ENCODE results near the gene INTS1.

DNA sequence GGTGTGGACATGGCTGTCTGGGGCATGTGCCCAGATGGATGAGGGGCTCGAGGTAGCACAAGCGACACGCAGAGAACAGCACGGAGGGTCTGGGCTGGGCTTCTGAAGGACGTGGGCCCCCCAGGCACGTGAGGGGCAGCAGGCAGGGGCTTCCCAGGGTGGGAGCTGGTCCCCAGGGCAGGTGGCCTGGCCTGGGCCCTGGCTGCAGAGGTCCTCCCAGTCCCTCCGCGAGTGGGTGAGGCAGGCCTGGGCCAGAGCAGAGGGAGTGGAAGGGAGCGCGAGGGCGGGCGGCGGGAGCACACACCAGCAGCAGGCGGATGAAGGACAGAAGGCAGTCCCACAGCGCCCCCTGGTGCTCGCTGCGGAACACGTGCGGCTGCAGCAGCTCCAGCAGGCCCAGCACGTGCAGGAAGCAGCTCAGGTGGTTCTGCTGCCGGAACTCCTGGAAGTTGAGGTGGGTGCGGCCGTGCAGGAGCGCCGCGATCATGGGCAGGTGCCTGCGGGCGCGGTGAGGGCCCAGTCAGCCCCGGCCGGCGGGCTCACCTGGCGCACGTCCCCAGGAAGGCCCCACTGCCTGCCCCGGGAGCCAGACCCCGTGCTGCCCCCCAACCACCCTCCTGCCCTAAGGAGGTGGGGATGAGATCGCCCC is 30.2 kb downstream of the INTS1 start:
- TF ChIP-seq CTCF (IDR thresholded peaks at IDR 0.05; ENCODE audit: low read depth, low read length, poor library complexity, severe bottlenecking) (peak; percentile 99), EZH2phosphoT487 (IDR thresholded peaks at IDR 0.05; ENCODE audit: borderline replicate concordance, low read length) (no peak)
